HCT116 (cell line): ENCODE measurements around the gene CBFA2T3. TPM values are rescaled to one million over a fixed set of nuclear protein-coding genes. Genes with fewer than 3 reads are reported as not detected.

Experiments used
- ATAC-seq: fragments of 200-7000 bp; cut with Tn5 transposase; 2 replicates; pipeline ENCODE4 v1.9.1; 2020; ENCODE audit warnings: mild to moderate bottlenecking, moderate library complexity
- BruUV-seq: library from RNA; stranded (reverse); fragments of 400-500 nt; replicated peaks from 2 replicates; lab custom pipeline; 2021; lab: Mats Ljungman, UMichigan
- CTCF ChIA-PET: fragments of 300-600 bp; sonication (Branson Sonifier 250); formaldehyde crosslinking; loops from one replicate; lab custom pipeline; 2021; ENCODE audit warnings: antibody characterized with exemption; lab: Charles Lee
- POLR2A ChIA-PET: fragments of 300-600, 350-600 bp; sonication (Branson Sonifier 250); formaldehyde crosslinking; loops from one replicate; lab custom pipeline; 2021; ENCODE audit warnings: antibody characterized with exemption; lab: Charles Lee
- RAD21 ChIA-PET, 2 experiments: fragments of 300-600 bp; sonication (Branson Sonifier 250); formaldehyde crosslinking; loops; one replicate each; lab custom pipeline; 2023; ENCODE audit warnings: low total read pairs in 2 of 2; ENCODE audit not compliant: uncharacterized antibody in 2 of 2, unreplicated experiment in 2 of 2, low non-redundant PET in 1 of 2; lab: Charles Lee
- DNase-seq: peaks from one replicate; pipeline ENCODE4 v3.0.0-alpha.2; 2010; ENCODE audit warnings: low read depth, low spot score
- H2AFZ ChIP-seq: fragments of 200-600 bp; shearing (Covaris generic), sonication (generic); 2 replicates; pipeline ENCODE4 v1.6.1; 2017; ENCODE audit warnings: low read depth, mixed run types, mixed read lengths, antibody characterized with exemption, low read length; ENCODE audit not compliant: poor library complexity, severe bottlenecking
- H3K27ac ChIP-seq: 2 replicates; pipeline ENCODE4 v1.5.1; 2012; ENCODE audit warnings: low read depth, low read length
- H3K27me3 ChIP-seq: fragments of 200-600 bp; sonication (generic); 2 replicates; pipeline ENCODE4 v1.6.1; 2016; ENCODE audit warnings: mixed run types, low read length, mixed read lengths; ENCODE audit not compliant: insufficient read depth
- H3K36me3 ChIP-seq, 2 experiments: fragments of 200-500 bp in 1 of 2; fragments of 200-600 bp in 1 of 2; sonication (Bioruptor generic) in 1 of 2; sonication (generic) in 1 of 2; 2 replicates each; pipeline versions ENCODE4 v1.5.1 to v1.6.1; 2014 to 2016; ENCODE audit warnings: low read length in 2 of 2, inconsistent platforms in 1 of 2, mixed read lengths in 1 of 2, mixed run types in 1 of 2; ENCODE audit not compliant: insufficient read depth in 2 of 2, control insufficient read depth in 1 of 2
- H3K4me1 ChIP-seq, 2 experiments: fragments of 200-600 bp in 1 of 2; sonication (generic) in 1 of 2; 2 replicates each; pipeline versions ENCODE4 v1.5.1 to v1.6.1; 2012 to 2017; ENCODE audit warnings: low read length in 2 of 2, inconsistent platforms in 1 of 2, mild to moderate bottlenecking in 1 of 2, mixed read lengths in 1 of 2, mixed run types in 1 of 2, moderate library complexity in 1 of 2; ENCODE audit not compliant: insufficient read depth in 2 of 2, control insufficient read depth in 1 of 2
- H3K4me2 ChIP-seq: fragments of 200-600 bp; sonication (generic); 2 replicates; pipeline ENCODE4 v1.6.1; 2017; ENCODE audit warnings: mixed run types, low read length, mixed read lengths
- H3K4me3 ChIP-seq, 2 experiments: fragments of 200-600 bp in 1 of 2; sonication (generic) in 1 of 2; replicated peaks in 1 of 2; 2 replicates each; pipeline ENCODE4 v1.5.1; 2011 to 2016; ENCODE audit warnings: low read length in 2 of 2, control low read depth in 1 of 2, low read depth in 1 of 2, mild to moderate bottlenecking in 1 of 2, mixed read lengths in 1 of 2, mixed run types in 1 of 2
- H3K79me2 ChIP-seq: fragments of 200-600 bp; sonication (generic); 2 replicates; pipeline ENCODE4 v1.6.1; 2017; ENCODE audit warnings: mild to moderate bottlenecking, mixed run types, low read length, moderate library complexity, mixed read lengths; ENCODE audit not compliant: insufficient read depth
- H3K9ac ChIP-seq: fragments of 200-600 bp; sonication (generic); 2 replicates; pipeline ENCODE4 v1.6.1; 2016; ENCODE audit warnings: low read length, mixed read lengths
- H3K9me2 ChIP-seq: fragments of 200-600 bp; sonication (generic), shearing (Covaris generic); 2 replicates; pipeline ENCODE4 v1.6.1; 2017; ENCODE audit warnings: mixed run types, mild to moderate bottlenecking, moderate library complexity; ENCODE audit not compliant: insufficient read depth
- H3K9me3 ChIP-seq, 2 experiments: fragments of 200-500 bp in 1 of 2; fragments of 200-600 bp in 1 of 2; sonication (Bioruptor generic) in 1 of 2; sonication (generic) in 1 of 2; 2 replicates each; pipeline ENCODE4 v1.6.1; 2014 to 2017; ENCODE audit warnings: low read length in 2 of 2, mixed read lengths in 2 of 2, inconsistent platforms in 1 of 2, low read depth in 1 of 2, mild to moderate bottlenecking in 1 of 2, mixed run types in 1 of 2, moderate library complexity in 1 of 2; ENCODE audit not compliant: control insufficient read depth in 1 of 2, insufficient read depth in 1 of 2
- H4K20me1 ChIP-seq: fragments of 200-600 bp; sonication (generic), shearing (Covaris generic); 2 replicates; pipeline ENCODE4 v1.6.1; 2017; ENCODE audit warnings: mixed run types, mild to moderate bottlenecking, moderate library complexity; ENCODE audit not compliant: insufficient read depth
- CBX3 ChIP-seq: IDR thresholded peaks from 2 replicates; pipeline ENCODE4 v1.6.1; 2012; ENCODE audit warnings: low read depth
- CEBPB ChIP-seq: IDR thresholded peaks from 2 replicates; pipeline ENCODE4 v1.6.1; 2012; ENCODE audit warnings: low read depth
- EGR1 ChIP-seq: IDR thresholded peaks from 2 replicates; pipeline ENCODE4 v1.6.1; 2012; ENCODE audit warnings: low read depth
- EZH2 ChIP-seq: fragments of 200-600 bp; sonication (generic); IDR thresholded peaks from 2 replicates; pipeline ENCODE4 v1.6.1; 2017; ENCODE audit warnings: antibody characterized with exemption, mixed run types
- EZH2phosphoT487 ChIP-seq: fragments of 200-600 bp; IDR thresholded peaks from 2 replicates; pipeline ENCODE4 v1.6.1; 2018; ENCODE audit warnings: antibody characterized with exemption, borderline replicate concordance
- FOSL1 ChIP-seq: IDR thresholded peaks from 2 replicates; pipeline ENCODE4 v1.6.1; 2012; ENCODE audit warnings: low read depth
- JUND ChIP-seq: IDR thresholded peaks from 2 replicates; pipeline ENCODE4 v1.6.1; 2012
- RAD21 ChIP-seq: IDR thresholded peaks from 2 replicates; pipeline ENCODE4 v1.6.1; 2012; ENCODE audit warnings: low read depth, mild to moderate bottlenecking
- ZFX ChIP-seq: fragments of 450-650 bp; IDR thresholded peaks from 2 replicates; pipeline ENCODE4 v1.6.1; 2017
- ZNF274 ChIP-seq: fragments of 200-500 bp; sonication (Bioruptor generic); IDR thresholded peaks from 2 replicates; pipeline ENCODE4 v1.6.1; 2014; ENCODE audit warnings: mild to moderate bottlenecking, low read depth, low read length, inconsistent platforms
- intact Hi-C: fragments of 100-400 bp; cut with micrococcal nuclease; formaldehyde crosslinking; loops from 2 replicates; pipeline ENCODE4 v1.10.0; 2022
- total RNA-seq: library from RNA; stranded (reverse); gene quantifications from one replicate; pipeline ENCODE4 v1.2.1, GENCODE V29; 2021; ENCODE audit not compliant: unreplicated experiment
- TF ChIP-seq, protein P1 (sequence below): IDR thresholded peaks from 2 replicates; pipeline ENCODE4 v1.6.1; 2012
- TF ChIP-seq, protein P2 (sequence below): IDR thresholded peaks from 2 replicates; pipeline ENCODE4 v1.6.1; 2012
- TF ChIP-seq, protein P3 (sequence below): IDR thresholded peaks from 2 replicates; pipeline ENCODE4 v1.6.1; 2011; ENCODE audit warnings: mild to moderate bottlenecking, low read length, moderate library complexity; ENCODE audit not compliant: insufficient replicate concordance; ENCODE audit errors: extremely low read depth
- TF ChIP-seq, protein P4 (sequence below), 3 experiments: fragments of 200-600 bp in 1 of 3; sonication (generic) in 1 of 3; IDR thresholded peaks in 2 of 3; conservative IDR thresholded peaks in 1 of 3; 2 replicates each; pipeline ENCODE4 v1.5.1; 2012 to 2017; ENCODE audit warnings: low read depth in 2 of 3, low read length in 2 of 3, antibody characterized with exemption in 1 of 3, borderline replicate concordance in 1 of 3, control low read depth in 1 of 3, mild to moderate bottlenecking in 1 of 3, mixed read lengths in 1 of 3, mixed run types in 1 of 3, moderate library complexity in 1 of 3; ENCODE audit not compliant: insufficient read depth in 1 of 3

Gene CBFA2T3
- total RNA-seq, 1 experiment from 2014 or later = 19.1 TPM

DNA sequence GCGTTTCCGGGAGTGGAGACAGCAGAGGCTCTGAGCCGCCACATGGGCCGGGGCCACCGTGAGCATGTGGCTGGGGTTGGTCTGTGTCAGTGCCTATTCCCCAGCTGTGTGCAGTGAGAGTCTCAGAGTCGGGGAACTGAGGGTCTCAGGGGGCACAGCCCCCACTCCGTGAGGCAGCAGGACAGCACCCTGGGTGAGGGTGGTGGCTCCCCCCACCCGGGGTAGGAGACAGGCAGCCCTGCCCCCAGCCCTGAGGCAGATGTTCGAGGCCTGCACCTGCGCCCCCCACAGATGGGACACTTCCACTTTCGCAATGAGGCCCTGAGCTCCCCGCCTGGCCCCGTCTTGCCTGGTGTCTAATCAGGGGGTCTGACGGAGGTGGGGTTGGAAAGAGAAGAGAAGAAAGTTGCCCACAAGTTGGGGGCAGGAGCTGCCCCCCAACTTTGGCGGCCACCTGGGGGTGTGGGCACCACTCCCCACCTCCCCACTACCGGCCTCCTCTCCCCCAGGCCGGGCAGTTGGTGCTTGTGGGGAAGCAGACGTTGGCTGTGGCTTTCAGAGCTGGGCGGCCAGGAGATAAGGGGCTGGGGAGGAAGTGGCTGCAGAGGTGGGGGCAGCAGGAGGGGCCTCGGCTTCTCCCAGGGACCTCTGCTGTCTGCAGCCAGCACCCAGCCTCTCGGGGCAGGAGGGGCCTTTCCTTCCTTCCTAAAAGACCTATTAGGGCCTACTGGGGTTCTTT is 1.8 kb upstream of the CBFA2T3 start:
- RAD21 ChIA-PET = no interaction called here
- Histone ChIP-seq H3K9me2 (no peaks in the 10 kb centered on the region), H3K4me3 (no peak overlapping the region), H3K36me3 (no peaks in the 10 kb centered on the region), H3K79me2 (no peaks in the 10 kb centered on the region), H2AFZ (no peak overlapping the region), H3K9me3 (no peaks in the 10 kb centered on the region), H3K4me2 (no peak overlapping the region), H3K27ac (no peak overlapping the region), H3K27me3 (peaks cover 7% of the 10 kb centered on the region; the same call in 1 of the 2 replicates), H4K20me1 (no peaks in the 10 kb centered on the region), H3K4me1 (no peaks in the 10 kb centered on the region), H3K9ac (no peak overlapping the region)
- POLR2A ChIA-PET = no interaction called here
- ATAC-seq (no peak), DNase-seq (no peak)
- CTCF ChIA-PET = no interaction called here
- no TSS peak for BruUV-seq
- TF ChIP-seq, protein P1, sequence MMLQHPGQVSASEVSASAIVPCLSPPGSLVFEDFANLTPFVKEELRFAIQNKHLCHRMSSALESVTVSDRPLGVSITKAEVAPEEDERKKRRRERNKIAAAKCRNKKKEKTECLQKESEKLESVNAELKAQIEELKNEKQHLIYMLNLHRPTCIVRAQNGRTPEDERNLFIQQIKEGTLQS = no peak
- no peak for TF ChIP-seq RAD21
- intact Hi-C loops = no loop called here

DNA sequence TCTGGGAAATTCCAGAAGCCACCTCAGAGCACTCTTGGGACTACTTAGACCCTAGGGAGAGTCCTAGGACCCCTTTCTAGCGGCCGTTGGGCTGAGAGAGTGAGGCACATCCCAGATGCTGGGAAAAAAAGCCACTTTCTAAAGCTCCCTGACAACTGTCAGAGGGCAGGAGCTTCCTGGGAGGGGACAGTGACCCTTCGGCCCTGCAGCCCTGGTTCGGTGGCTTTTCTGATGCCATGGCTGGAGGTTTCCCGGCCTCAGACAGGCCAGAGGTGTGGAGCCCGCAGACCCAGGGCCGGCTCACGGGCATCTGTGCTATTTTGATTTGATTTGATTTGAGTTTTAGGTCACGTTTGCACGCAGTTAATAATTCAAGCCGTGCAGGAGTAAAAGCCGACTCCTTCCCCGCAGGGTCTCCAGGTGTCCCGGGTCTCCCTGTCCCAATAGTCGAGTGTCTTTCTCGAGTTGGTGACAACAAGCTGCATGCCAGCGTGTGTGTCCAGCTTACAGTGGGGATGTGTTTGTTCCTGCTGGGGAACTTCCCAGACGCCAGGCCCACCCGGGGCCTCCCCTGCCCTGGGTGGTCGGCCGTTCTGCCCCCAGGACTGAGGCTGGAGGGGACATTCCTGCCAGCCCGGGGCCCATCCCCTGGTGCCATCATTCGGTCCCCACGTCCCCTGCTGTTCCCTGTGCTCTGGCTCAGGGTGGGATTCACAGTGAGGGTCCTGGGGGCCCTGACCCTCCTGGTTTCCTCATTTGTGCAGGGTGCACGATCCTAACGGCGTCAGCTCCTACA is 1.0 kb upstream of the CBFA2T3 start:
- Histone ChIP-seq H3K4me2 (no peak overlapping the region), H3K9me2 (no peaks in the 10 kb centered on the region), H3K4me3 (no peak overlapping the region), H3K27me3 (peaks cover 7% of the 10 kb centered on the region; the same call in 1 of the 2 replicates), H3K79me2 (no peaks in the 10 kb centered on the region), H3K36me3 (no peaks in the 10 kb centered on the region), H4K20me1 (no peaks in the 10 kb centered on the region), H3K4me1 (no peaks in the 10 kb centered on the region), H3K9ac (no peak overlapping the region), H3K27ac (no peak overlapping the region), H2AFZ (no peak overlapping the region), H3K9me3 (no peaks in the 10 kb centered on the region)
- ChIA-PET CTCF (no interaction called here), RAD21 (no interaction called here), POLR2A (no interaction called here)
- BruUV-seq = no TSS peak
- DNase-seq = no peak
- intact Hi-C loops = no loop called here
- ATAC-seq = no peak
- TF ChIP-seq, protein P1 = no peak
- no peak for TF ChIP-seq ZFX
- no peak for TF ChIP-seq RAD21
- TF ChIP-seq ZNF274 = no peak
- TF ChIP-seq CEBPB = no peak
- TF ChIP-seq, protein P2, sequence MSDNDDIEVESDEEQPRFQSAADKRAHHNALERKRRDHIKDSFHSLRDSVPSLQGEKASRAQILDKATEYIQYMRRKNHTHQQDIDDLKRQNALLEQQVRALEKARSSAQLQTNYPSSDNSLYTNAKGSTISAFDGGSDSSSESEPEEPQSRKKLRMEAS = no peak
- TF ChIP-seq, protein P3, sequence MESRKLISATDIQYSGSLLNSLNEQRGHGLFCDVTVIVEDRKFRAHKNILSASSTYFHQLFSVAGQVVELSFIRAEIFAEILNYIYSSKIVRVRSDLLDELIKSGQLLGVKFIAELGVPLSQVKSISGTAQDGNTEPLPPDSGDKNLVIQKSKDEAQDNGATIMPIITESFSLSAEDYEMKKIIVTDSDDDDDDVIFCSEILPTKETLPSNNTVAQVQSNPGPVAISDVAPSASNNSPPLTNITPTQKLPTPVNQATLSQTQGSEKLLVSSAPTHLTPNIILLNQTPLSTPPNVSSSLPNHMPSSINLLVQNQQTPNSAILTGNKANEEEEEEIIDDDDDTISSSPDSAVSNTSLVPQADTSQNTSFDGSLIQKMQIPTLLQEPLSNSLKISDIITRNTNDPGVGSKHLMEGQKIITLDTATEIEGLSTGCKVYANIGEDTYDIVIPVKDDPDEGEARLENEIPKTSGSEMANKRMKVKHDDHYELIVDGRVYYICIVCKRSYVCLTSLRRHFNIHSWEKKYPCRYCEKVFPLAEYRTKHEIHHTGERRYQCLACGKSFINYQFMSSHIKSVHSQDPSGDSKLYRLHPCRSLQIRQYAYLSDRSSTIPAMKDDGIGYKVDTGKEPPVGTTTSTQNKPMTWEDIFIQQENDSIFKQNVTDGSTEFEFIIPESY = no peak
- no peak for TF ChIP-seq FOSL1
- TF ChIP-seq JUND = no peak
- TF ChIP-seq EGR1 = no peak
- TF ChIP-seq, protein P4, sequence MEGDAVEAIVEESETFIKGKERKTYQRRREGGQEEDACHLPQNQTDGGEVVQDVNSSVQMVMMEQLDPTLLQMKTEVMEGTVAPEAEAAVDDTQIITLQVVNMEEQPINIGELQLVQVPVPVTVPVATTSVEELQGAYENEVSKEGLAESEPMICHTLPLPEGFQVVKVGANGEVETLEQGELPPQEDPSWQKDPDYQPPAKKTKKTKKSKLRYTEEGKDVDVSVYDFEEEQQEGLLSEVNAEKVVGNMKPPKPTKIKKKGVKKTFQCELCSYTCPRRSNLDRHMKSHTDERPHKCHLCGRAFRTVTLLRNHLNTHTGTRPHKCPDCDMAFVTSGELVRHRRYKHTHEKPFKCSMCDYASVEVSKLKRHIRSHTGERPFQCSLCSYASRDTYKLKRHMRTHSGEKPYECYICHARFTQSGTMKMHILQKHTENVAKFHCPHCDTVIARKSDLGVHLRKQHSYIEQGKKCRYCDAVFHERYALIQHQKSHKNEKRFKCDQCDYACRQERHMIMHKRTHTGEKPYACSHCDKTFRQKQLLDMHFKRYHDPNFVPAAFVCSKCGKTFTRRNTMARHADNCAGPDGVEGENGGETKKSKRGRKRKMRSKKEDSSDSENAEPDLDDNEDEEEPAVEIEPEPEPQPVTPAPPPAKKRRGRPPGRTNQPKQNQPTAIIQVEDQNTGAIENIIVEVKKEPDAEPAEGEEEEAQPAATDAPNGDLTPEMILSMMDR (IDR thresholded peaks at IDR 0.05 in 2 of 3, conservative IDR thresholded peaks at IDR 0.05 in 1 of 3; ENCODE audit: borderline replicate concordance in 1 of 3, insufficient read depth in 1 of 3, low read depth in 2 of 3, low read length in 2 of 3) = no peak
- TF ChIP-seq CBX3 = no peak
- no peak for TF ChIP-seq EZH2phosphoT487
- TF ChIP-seq EZH2 = no peak
